Gastrocnemius medialis (tissue), 4 donors: ENCODE measurements around the gene C16orf92.

Source experiments
- CTCF ChIP-seq, 5 experiments: fragments of 450-650 bp in 3 of 5; fragments of 200-600 bp in 2 of 5; sonication (generic) in 2 of 5; IDR thresholded peaks in 4 of 5; conservative IDR thresholded peaks in 1 of 5; 1 replicate in 4 of 5; 2 replicates in 1 of 5; pipeline ENCODE4 v1.5.1; 2016 to 2019; ENCODE audit warnings: antibody characterized with exemption in 5 of 5, mild to moderate bottlenecking in 3 of 5, moderate library complexity in 3 of 5
- POLR2A ChIP-seq, 2 donors: fragments of 450-650 bp; IDR thresholded peaks; one replicate each; pipeline ENCODE4 v1.6.1; 2017; ENCODE audit warnings: antibody characterized with exemption in 2 of 2, mild to moderate bottlenecking in 2 of 2, moderate library complexity in 2 of 2

- TF ChIP-seq CTCF (IDR thresholded peaks at IDR 0.05 in 4 of 5, conservative IDR thresholded peaks at IDR 0.05 in 1 of 5) = no peak
- TF ChIP-seq POLR2A (IDR thresholded peaks at IDR 0.05) = no peak
Measured at GRCh38 chr16:30023586-30023985, 588 bp downstream of the C16orf92 start.
